Stimulated activated CD4-positive, alpha-beta T cell treated with anti-CD3 and anti-CD28 coated beads, Interleukin-12 subunit alpha, Interleukin-12 subunit beta, amount 100 ng/mL, for 48 hours (primary cell): ENCODE results near the gene STC2.

Experiments
- DNase-seq, 3 donors: peaks; one replicate each; pipeline ENCODE4 v3.0.0-alpha.2; 2020; ENCODE audit warnings: low read depth in 2 of 3, low spot score in 1 of 3

Gene STC2

DNA sequence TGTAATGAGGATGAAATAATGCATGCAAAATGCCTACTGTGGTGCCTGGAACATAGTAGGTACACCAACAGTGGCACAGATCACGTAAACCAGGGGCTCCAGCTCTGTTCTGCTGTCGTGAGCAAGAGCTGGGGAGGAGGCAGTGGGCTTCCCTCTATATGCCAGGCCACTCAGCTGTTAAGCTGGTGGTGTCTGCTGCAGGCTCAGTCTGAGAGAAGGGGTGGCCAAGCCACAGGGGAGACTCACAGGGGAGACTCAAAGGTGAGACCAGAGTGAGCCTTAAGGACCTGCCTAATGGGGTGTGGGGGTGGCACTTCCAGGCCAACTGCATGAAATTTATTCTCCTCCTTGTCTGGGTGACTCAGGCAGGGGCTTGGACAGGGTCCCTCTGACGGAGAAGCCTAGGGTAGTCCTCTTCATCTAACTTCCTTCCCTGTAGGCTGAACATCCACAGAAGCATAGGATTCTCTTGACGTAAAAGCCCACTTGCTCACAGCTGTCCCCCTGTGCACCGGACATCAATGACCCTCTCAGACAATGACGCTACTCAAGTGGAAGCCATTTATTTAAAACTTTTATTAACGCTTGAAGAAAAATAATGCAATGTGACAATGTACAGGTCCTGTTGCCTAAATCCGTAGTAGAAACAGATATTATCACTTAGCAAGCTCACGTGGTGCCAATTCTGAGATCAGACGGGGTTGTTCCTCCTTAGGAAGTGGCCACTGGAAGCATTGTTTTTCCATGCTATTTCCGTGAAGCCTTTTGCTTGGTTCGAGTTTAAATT is 13.9 kb downstream of the STC2 start:
- no peak for DNase-seq

GRCh38 chr5:173313351-173313801 is 14.8 kb downstream of the STC2 start:
- DNase-seq = no peak

GRCh38 chr5:173312821-173313220 is 15.4 kb downstream of the STC2 start:
- no peak for DNase-seq

DNA sequence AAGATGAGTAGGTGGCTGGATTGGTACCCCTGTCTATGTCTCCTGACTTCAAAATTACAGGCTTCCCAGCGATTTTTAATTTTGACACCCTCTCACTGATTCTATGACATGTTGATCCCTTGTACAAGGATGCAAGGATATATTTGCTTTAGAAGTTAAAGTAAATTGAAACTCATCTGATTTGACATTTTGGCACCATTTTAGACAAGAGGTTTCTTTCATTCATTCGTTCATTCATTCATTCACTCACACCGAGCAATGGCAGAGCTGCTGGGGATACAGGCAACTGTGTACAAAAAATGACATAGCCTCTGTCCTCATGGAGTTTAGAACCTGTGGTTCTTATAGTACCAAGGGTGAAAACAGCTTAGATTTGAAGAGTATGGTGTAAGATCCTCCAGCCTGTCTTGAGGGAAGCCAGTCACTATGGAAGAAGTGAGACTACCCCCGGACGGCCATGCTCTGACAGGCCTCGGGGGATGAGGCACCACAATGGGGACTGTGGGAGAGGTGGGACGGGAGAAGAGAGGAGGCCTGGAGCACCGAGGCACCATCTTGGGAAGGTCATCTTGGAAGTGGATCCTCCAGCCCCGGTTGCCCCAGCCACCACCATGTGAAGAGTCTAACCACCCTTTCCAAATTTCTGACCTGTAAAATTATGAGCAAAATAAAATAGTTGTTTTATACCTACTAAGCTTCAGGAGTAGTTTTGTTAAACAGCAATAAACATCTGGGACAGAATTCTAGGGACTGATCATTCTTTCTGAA is 16.2 kb downstream of the STC2 start:
- no peak for DNase-seq

GRCh38 chr5:173310861-173311785 is 17.1 kb downstream of the STC2 start:
- DNase-seq = no peak

DNA sequence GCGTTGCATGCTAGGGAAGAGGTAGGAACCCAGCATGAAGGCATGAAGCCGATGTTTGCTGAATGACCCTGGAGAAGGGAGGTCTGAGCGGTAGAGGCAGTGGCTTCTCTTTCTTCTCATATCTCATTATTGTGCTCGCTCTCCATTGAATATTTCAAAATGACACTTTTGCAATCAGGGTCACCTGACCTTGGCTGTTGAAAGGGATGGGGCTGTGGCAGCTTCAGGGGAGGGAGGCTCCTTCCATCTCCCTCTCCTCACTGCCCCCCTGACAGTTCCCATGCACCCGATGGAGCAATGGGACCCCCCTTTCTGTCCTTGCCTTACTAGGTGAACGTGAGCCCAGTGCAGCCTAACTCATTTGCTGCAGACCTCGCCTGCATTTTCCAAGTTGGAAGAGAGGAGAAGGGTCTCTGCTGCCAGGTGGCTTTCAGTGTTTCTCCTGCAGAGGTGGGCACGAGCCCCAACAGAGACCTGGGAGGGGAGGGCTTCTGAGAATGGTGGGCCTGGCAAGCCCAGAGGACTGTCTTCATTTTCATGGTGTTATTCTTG is 17.9 kb downstream of the STC2 start:
- DNase-seq = no peak

DNA sequence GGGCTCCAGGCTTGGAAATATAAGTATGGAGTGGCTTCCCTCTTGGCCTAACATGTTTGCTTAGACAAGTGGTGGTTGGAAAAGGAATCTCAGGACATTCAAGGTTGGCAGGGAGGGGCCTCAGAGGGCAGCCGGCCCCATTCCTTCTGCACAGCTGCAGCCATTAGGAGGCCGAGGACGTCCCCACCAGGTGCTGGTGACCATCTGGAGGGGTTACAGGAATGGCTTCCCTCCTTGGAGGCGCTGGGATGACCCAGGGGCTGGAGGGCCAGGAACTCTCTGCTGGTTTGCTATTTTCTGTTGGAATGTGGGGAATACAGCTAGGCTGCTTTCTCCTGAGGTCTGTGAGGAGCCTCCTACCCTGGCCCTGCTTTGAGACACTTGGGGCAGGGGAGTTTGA is 18.5 kb downstream of the STC2 start:
- no peak for DNase-seq

GRCh38 chr5:173308226-173308625 is 20.0 kb downstream of the STC2 start:
- DNase-seq = no peak

GRCh38 chr5:173307695-173308094 is 20.5 kb downstream of the STC2 start:
- no peak for DNase-seq

DNA sequence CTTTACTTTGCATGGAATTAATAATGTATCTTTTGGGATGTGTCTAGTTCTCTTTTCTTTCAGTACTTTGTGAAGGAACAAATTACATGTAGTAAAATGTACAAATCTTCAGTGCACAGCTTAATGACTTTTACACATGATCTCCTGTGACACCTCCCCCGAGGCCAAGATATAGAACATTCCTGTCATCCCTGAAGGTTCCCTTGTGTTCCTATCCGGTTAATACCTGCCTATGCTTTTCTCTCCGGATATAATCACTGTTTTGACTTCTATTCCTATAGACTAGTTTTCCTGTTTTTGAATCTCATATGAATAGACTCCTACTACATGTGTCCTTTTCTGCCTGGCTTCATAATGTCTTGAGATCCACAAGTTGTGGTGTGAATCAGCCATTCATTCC is 21.5 kb downstream of the STC2 start:
- no peak for DNase-seq

DNA sequence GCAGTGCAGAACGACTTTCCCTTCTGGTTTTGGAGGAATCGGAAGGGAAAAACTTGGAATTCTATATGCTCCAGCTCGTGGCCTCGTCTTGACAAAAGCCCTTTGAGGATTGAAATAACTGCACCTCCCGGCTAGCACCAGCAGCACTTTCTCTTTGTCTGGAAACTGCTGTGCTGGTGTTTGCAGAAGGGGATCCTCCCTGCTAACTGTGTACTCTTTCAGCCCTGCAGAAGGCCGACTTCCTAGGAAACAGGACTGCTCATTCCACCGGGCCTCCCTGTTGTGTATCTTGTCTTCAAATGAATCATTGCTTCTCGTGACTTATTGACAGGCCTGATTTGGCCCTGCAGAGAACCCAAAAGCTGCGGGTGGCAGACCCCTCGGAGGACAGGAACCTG is 23.6 kb downstream of the STC2 start:
- DNase-seq = no peak

GRCh38 chr5:173303878-173304590 is 24.2 kb downstream of the STC2 start:
- no peak for DNase-seq

- DNase-seq = no peak
These were observed 25.6 kb downstream of the STC2 start for GRCh38 chr5:173302546-173303155.

GRCh38 chr5:173301695-173302545 is 26.3 kb downstream of the STC2 start:
- no peak for DNase-seq

DNA sequence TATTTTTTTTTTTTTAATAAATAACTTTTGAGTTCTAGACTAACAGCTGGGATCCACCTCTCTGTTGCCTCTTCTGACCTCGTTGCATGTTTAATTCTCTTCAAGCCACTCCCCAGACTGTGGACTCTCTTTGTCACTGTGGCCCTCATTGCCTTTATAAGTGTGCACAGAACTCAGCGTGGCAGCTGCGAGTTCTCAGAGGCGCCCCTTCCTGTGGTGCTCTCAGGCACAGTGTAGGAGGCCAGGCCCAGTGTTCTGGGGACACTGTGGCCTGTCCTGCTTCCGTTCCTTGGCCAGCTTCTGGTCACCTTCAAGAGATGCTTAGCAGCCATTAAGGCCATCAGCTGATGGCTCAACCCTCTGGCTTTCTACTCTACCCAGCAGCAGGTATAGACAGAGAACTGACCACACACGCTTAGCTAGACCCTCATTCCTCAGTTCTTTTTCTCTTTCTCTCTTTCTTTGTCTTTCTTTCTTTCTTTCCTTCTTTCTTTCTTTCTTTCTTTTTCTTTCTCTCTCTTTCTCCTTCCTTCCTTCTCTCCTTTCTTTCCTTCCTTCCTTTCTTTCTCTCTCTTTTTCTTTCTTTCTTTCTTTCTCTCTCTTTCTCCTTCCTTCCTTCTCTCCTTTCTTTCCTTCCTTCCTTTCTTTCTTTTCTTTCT is 27.7 kb downstream of the STC2 start:
- DNase-seq = no peak

GRCh38 chr5:173299820-173300219 is 28.4 kb downstream of the STC2 start:
- DNase-seq = no peak

- no peak for DNase-seq
These were observed 29.8 kb downstream of the STC2 start for GRCh38 chr5:173298213-173298926.

GRCh38 chr5:173297813-173298212 is 30.4 kb downstream of the STC2 start:
- DNase-seq = no peak
